SK-N-SH (cell line): ENCODE data around the gene CTCFL.

ENCODE experiments used
- CHD2 ChIP-seq: fragments of 150-350 bp; IDR thresholded peaks from 2 replicates; pipeline ENCODE4 v1.6.1; 2018; ENCODE audit warnings: low read length; ENCODE audit not compliant: partially characterized antibody
- CTCF ChIP-seq: fragments of 200-600 bp; sonication (generic); IDR thresholded peaks from 2 replicates; pipeline ENCODE4 v1.6.1; 2017; ENCODE audit warnings: antibody characterized with exemption, mild to moderate bottlenecking, moderate library complexity
- ELF1 ChIP-seq: IDR thresholded peaks from 2 replicates; pipeline ENCODE4 v1.4.0; 2012
- EP300 ChIP-seq, 2 experiments: IDR thresholded peaks; 2 replicates each; pipeline versions ENCODE4 v1.4.0 to v1.6.1; 2012; ENCODE audit warnings: borderline replicate concordance in 1 of 2, low read depth in 1 of 2, low read length in 1 of 2
- EZH2phosphoT487 ChIP-seq: fragments of 200-600 bp; sonication (generic); IDR thresholded peaks from 2 replicates; pipeline ENCODE4 v1.6.1; 2017; ENCODE audit warnings: low read depth, mixed run types, mild to moderate bottlenecking, antibody characterized with exemption, moderate library complexity, borderline replicate concordance
- IRF3 ChIP-seq: fragments of 150-350 bp; IDR thresholded peaks from 2 replicates; pipeline ENCODE4 v1.6.1; 2016; ENCODE audit warnings: mild to moderate bottlenecking, low read depth, low read length
- RAD21 ChIP-seq: IDR thresholded peaks from 2 replicates; pipeline ENCODE4 v1.6.1; 2012; ENCODE audit warnings: mild to moderate bottlenecking, low read length
- RCOR1 ChIP-seq: fragments of 150-350 bp; IDR thresholded peaks from 2 replicates; pipeline ENCODE4 v1.6.1; 2017; ENCODE audit warnings: antibody characterized with exemption, low read length
- REST ChIP-seq: IDR thresholded peaks from 2 replicates; pipeline ENCODE4 v1.6.1; 2012; ENCODE audit warnings: mild to moderate bottlenecking, low read depth, low read length, moderate library complexity
- SIN3A ChIP-seq: IDR thresholded peaks from 2 replicates; pipeline ENCODE4 v1.6.1; 2012; ENCODE audit warnings: low read depth, mild to moderate bottlenecking, low read length, moderate library complexity, borderline replicate concordance
- TAF1 ChIP-seq: IDR thresholded peaks from 2 replicates; pipeline ENCODE4 v1.6.1; 2012; ENCODE audit warnings: low read depth, mild to moderate bottlenecking, low read length, moderate library complexity, borderline replicate concordance
- TEAD4 ChIP-seq: IDR thresholded peaks from 2 replicates; pipeline ENCODE4 v1.4.0; 2012; ENCODE audit warnings: mild to moderate bottlenecking, borderline replicate concordance; ENCODE audit not compliant: insufficient read depth
- USF1 ChIP-seq: IDR thresholded peaks from 2 replicates; pipeline ENCODE4 v1.4.0; 2012; ENCODE audit warnings: low read depth, borderline replicate concordance
- USF2 ChIP-seq: fragments of 150-350 bp; IDR thresholded peaks from 2 replicates; pipeline ENCODE4 v1.6.1; 2017; ENCODE audit warnings: antibody characterized with exemption, low read length, low read depth, borderline replicate concordance

GRCh38 chr20:57491373-57491772 is 33.6 kb downstream of the CTCFL start:
- TF ChIP-seq ELF1 (no peak), CTCF (no peak), USF1 (no peak), EP300 (IDR thresholded peaks at IDR 0.05; ENCODE audit: borderline replicate concordance in 1 of 2, low read depth in 1 of 2, low read length in 1 of 2) (no peak), USF2 (no peak), RAD21 (no peak), RCOR1 (no peak), REST (no peak), IRF3 (no peak), TAF1 (no peak), SIN3A (no peak), EZH2phosphoT487 (no peak), CHD2 (no peak), TEAD4 (no peak)
